ENCODE measurements around the gene CDK11A.
A peak's percentile ranks its signal among the peaks of the same experiment; 100 is the strongest.
"Not testable (repeated sequence)": the region's sequence is repeated elsewhere in the genome, so short reads cannot be mapped to it uniquely, and the experiment has no call there.

CDK11A gene

DNA sequence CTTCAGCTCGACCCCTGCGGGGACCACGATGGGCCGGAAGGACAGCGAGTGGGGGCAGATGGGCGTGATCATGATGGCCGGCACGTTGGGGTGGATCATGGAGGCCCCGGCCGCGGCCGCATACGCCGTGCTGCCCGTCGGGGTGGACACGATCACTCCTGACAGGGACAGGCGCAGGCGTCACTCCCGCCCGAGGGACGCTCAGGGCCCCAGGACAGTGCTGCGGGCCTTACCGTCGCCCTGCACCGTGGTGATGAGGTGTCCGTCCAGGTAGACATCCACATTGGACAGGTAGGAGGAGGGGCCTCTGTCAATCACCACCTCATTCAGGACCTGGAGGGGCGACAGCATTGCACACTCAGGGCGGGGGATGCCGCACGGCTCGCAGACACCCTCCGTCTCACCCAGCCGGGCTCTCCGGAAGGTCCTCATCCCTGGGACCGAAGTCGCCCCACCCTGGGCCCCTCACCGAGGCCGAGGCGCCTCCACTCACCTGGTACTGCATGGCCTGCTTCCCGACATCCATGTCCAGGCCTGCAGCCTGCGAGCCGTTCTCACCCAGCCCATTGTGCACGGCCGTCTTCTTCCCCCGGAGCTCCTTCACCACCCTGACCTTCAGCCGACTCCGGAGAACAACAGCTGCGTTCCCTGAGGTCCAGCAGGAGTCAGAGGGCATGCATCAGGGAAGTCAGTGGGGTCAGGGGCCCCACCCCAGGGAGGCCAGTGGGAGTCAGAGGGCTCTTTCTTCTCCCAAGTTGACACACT lies 30.1 kb upstream of the CDK11A start:
- DNase-seq, result peak; percentile 41

DNA sequence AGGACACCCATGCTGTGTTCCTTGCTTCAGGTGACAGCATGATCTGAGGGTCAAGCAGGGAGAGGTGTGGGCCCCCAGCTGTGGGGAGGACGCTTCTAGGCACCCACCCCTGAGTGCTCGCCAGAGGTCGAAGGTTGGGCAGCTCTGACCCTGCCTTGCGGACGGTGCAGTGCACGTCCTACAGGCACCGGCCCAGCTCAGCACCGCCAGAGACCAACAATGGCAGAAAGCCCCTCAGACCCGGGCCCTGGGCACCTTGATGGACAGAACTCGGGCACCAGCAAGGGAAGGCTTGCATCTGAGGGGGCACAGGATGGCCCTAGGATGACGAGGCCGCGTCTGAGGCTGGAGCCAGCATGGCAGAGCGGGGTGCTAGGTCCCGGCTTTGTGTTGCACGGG lies 29.4 kb upstream of the CDK11A start:
- DNase-seq, result peak; percentile 42

DNA sequence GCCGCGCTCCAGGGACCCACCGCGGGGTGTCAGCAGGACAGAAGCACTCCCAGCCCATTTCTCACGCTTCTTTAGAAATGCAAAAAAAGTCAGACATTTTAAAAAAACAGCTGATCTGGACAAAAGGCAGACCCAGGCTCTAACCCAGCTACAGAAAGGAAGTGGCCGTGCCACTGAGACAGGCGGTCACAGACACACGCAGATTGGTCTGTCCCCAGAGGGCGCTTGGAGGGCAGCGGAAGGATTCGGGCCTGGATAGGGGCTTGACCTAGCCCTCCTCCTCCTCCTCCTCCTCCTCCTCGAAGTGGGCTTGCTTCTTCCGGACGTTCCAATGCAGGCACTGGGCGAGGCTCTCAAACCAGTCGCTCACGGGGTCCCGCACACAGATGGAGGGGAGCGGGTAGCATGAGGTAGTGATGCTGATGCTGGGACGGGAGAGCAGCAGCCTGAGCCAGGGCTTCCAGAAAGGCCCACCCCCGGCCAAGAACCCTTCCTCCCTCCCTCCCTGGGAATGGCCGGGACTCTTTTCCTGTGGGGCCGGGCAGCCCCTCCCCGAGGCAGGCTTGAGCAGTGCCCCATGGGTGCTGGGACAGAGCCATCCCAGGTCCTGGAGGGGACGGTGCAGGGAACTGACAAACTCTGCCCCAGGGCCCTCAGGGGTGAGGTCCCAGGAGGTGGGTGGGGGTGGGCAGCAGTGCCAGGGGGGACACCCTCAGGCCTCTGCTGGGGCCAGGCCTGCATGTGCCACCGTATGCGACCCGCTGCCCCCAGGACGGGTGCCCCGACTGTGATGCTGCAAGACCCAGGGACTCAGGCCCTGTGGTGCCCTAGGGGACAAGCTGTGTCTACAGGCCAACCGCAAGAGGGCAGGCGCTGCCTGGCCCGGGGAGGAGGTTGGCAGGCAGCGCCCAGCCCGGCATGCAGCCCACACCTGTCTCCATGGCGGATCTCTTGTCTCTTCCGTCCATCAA lies 28.8 kb upstream of the CDK11A start:
- DNase-seq, result no peak

DNA sequence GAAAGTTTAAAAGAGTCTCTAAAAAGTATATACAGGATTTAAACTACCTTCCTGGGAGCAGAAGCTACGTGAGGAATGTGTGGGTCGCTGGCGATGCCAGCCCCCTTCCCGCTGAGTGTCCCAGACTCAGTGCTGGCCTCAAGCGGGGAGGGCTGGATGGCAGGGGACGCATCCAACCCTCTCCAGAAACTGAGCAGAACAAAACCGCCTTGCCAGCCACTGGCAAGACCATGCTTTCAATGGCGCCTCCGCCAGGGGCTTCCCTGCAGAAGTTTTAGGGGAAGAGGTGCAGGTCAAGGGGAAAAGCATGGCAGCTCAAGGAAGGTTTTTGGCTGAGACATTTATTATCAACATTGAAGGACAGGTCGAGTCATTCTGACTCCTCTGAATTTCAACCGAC lies 28.0 kb upstream of the CDK11A start:
- no peak for DNase-seq

GRCh38 chr1:1749941-1750340 lies 25.8 kb upstream of the CDK11A start:
- DNase-seq, result not testable (repeated sequence)

GRCh38 chr1:1748686-1749321 lies 24.6 kb upstream of the CDK11A start:
- DNase-seq, result no peak

DNA sequence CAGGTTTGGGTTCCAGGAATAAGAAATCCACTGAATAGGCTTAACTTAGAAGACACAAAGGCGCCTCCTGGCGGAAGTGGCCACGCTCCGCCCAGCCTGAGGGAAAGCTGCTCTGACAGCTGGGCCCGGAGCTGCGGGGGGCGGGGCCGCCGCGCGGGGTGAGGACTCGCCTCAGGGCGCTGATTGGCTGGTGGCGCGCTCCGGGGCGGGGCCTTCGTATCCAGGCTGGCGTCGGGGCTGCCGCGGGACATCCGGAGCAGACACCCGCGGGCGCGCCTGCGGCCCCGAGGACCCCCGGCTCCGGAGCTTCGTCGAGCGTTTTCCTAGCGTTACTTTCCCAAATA lies 22.4 kb upstream of the CDK11A start:
- not testable (repeated sequence) for DNase-seq

DNA sequence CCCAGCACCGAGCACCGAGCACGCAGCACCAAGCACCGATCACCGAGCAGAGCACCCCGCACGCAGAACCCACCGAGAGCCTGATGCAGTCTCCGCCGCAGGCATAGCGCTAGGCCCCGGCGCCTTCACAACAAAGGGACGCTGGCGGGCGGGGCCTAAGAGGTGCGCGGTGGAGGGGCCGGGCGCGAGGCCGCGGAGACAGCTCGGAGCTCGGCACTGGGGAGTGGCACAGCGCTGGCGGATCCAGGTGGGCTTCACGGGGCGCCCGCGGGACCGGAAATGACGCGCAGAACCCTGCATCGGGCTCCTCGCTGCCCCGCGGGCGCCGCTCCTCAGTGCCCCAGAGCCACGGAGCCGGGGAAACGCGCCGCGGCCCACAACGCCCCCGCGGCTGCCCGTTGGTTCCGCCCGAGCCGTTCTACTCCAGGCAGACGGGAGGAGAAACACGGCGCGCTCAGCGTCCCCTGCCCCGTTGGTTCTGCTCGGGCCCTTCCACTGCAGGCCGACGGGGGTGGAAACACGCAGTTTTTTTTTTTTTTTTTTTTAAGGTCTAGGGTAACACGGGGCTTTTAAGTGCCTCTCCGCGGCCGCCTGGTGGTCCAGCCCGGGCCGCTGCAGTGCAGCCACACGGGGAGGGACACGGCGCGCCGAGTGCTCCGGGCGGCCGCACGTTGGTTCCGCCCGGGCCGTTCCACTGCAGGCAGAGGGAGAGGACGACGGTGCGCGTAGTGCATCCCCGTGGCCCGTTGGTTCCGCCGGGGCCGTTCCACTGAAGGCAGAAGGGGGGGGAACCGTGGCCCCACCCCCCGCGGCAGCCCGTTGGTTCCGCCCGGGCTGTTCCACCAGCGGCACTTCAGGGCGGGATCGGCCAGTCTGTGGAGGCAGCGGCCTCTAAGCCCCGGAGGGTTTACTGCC lies 21.8 kb upstream of the CDK11A start:
- peak; percentile 76 for DNase-seq

GRCh38 chr1:1742529-1742928 lies 18.4 kb upstream of the CDK11A start:
- not testable (repeated sequence) for DNase-seq

GRCh38 chr1:1741013-1741412 lies 16.9 kb upstream of the CDK11A start:
- not testable (repeated sequence) for DNase-seq

GRCh38 chr1:1738799-1739337 lies 14.7 kb upstream of the CDK11A start:
- DNase-seq, result not testable (repeated sequence)

DNA sequence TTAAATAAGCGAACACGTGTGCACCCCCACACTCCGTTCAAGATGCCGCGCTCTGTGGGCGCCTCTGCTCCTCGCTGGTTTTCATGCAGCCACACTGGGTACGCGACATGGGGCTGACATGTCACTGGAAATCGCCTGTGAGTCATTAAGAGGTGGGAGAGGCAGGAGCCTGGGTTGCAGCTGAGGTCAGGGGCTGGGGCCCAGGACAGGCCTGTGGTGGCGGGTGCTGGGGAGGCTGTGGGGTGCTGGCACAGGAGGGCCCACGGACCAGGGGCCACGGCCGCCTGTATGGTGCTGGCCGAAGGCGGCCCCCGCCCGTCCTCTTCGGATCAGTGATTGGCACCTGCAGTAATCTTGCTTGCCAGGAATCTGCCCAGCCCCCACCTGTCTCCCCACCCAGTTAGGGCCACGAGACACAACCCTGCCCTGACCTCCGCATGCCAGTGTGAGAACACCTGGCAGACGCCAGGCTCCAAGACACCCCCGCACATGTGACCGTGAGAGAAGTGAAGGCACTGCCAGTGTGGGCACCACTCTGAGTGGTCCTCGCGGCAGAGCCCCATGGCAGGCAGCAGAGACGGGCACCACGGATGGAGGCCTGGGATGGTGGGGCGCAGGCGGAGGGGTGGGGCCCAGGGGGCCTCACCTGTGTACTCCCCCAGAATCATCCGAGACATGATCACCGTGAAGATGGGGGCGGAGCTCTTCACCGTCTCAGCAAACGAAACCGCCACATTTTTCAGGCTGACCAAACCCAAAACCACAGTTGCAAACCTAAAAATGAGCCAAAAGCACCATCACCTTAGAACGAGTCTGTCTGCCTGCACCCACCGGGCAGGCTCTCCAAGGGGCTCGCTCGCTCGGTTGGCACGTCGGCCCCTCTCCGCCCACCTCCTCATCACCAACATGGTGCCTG lies 13.8 kb upstream of the CDK11A start:
- peak; percentile 18 for DNase-seq

DNA sequence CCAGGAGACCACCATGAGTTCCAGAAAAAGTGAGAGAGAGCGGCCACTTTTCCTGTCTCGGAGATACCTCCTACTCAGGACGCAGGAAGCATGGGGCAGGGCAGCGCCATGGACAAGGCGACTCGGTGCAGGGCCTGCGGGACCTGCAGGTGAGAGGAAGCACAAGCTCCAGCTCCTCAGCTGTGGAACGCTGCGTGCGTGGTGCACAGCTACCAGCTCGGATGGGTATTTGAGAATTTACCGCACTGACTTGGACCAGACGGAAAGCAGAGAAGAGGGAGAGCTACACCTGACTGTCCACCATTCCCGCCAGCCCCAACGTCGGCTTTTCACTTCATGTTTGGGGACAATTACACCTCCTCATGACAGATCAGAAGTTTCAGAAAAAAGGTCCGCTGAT lies 8.2 kb upstream of the CDK11A start:
- peak; percentile 30 for DNase-seq

- DNase-seq, result peak; percentile 23
Measured at GRCh38 chr1:1730870-1731269, 6.7 kb upstream of the CDK11A start.

GRCh38 chr1:1730230-1730629 lies 6.1 kb upstream of the CDK11A start:
- DNase-seq, result peak; percentile 5

- peak; percentile 7 for DNase-seq
Measured at GRCh38 chr1:1729116-1729816, 5.1 kb upstream of the CDK11A start.

GRCh38 chr1:1728308-1729005 lies 4.3 kb upstream of the CDK11A start:
- DNase-seq, result peak; percentile 6

GRCh38 chr1:1727131-1727651 lies 3.0 kb upstream of the CDK11A start:
- DNase-seq, result peak; percentile 17

GRCh38 chr1:1726088-1726487 lies 1.9 kb upstream of the CDK11A start:
- DNase-seq, result peak; percentile 15

Data from islet precursor cell (in vitro differentiated cells).